Gastrocnemius medialis (tissue), 4 donors: Measurements from ENCODE around the gene TSPAN7. TPM values are rescaled to one million over a fixed set of nuclear protein-coding genes. Genes with fewer than 3 reads are reported as not detected.
A peak's percentile ranks its signal among the peaks of the same experiment; 100 is the strongest.

Experiments used
- ATAC-seq, 2 donors: fragments of 150-250 bp; one replicate each; pipeline ENCODE4 v1.9.1; 2016
- DNase-seq, 2 donors: peaks; one replicate each; pipeline ENCODE4 v3.0.0-alpha.2; 2019
- H3K27ac ChIP-seq, 4 donors: fragments of 200-600 bp; sonication (generic); 1 replicate in 1 of 4; 2 replicates in 3 of 4; pipeline ENCODE4 v1.5.1; 2016 to 2018; ENCODE audit warnings: mild to moderate bottlenecking in 2 of 4, moderate library complexity in 1 of 4
- H3K27me3 ChIP-seq, 3 donors: fragments of 200-600 bp; sonication (generic) in 2 of 3; 1 replicate in 1 of 3; 2 replicates in 2 of 3; pipeline versions ENCODE4 v1.5.1 to v1.6.0; 2016 to 2019; ENCODE audit warnings: mild to moderate bottlenecking in 1 of 3, moderate library complexity in 1 of 3
- H3K36me3 ChIP-seq, 2 donors: fragments of 200-600 bp; sonication (generic) in 1 of 2; one replicate each; pipeline ENCODE4 v1.5.1; 2017 to 2018
- H3K4me1 ChIP-seq, 2 donors: fragments of 200-600 bp; sonication (generic) in 1 of 2; one replicate each; pipeline ENCODE4 v1.5.1; 2016 to 2017; ENCODE audit warnings: mild to moderate bottlenecking in 2 of 2
- H3K4me3 ChIP-seq, 4 donors: fragments of 200-600 bp; sonication (generic) in 3 of 4; 1 replicate in 1 of 4; 2 replicates in 3 of 4; pipeline ENCODE4 v1.5.1; 2016 to 2019; ENCODE audit warnings: mild to moderate bottlenecking in 2 of 4
- H3K9me3 ChIP-seq, 3 donors: fragments of 200-600 bp; sonication (generic) in 2 of 3; 1 replicate in 1 of 3; 2 replicates in 2 of 3; pipeline ENCODE4 v1.5.1; 2016 to 2019
- POLR2A ChIP-seq, 2 donors: fragments of 450-650 bp; IDR thresholded peaks; one replicate each; pipeline ENCODE4 v1.6.1; 2017; ENCODE audit warnings: antibody characterized with exemption in 2 of 2, mild to moderate bottlenecking in 2 of 2, moderate library complexity in 2 of 2
- in situ Hi-C, 4 donors: fragments of 200-750 bp; cut with MboI; loops; one replicate each; pipeline versions ENCODE4 v1.15.0 to v1.8.0; 2017; ENCODE audit warnings: low sequenced_read_pairs in 4 of 4
- intact Hi-C: fragments of 100-400 bp; cut with DNase I; formaldehyde crosslinking; loops from one replicate; pipeline ENCODE4 v1.15.1; 2023; ENCODE audit warnings: low total_unique reads
- total RNA-seq, 4 donors: library from RNA; depleted of rRNA; stranded (reverse); fragments of >200 nt; gene quantifications; one replicate each; pipeline versions ENCODE4 v1.1.0 to v1.2.3, GENCODE V29; 2016
- TF ChIP-seq, protein P1 (sequence below), 5 experiments: fragments of 450-650 bp in 3 of 5; fragments of 200-600 bp in 2 of 5; sonication (generic) in 2 of 5; IDR thresholded peaks in 4 of 5; conservative IDR thresholded peaks in 1 of 5; 1 replicate in 4 of 5; 2 replicates in 1 of 5; pipeline ENCODE4 v1.5.1; 2016 to 2019; ENCODE audit warnings: antibody characterized with exemption in 5 of 5, mild to moderate bottlenecking in 3 of 5, moderate library complexity in 3 of 5

The TSPAN7 gene
- total RNA-seq, 4 donors from 2014 or later = 38.1 to 288 (median 130) TPM

DNA sequence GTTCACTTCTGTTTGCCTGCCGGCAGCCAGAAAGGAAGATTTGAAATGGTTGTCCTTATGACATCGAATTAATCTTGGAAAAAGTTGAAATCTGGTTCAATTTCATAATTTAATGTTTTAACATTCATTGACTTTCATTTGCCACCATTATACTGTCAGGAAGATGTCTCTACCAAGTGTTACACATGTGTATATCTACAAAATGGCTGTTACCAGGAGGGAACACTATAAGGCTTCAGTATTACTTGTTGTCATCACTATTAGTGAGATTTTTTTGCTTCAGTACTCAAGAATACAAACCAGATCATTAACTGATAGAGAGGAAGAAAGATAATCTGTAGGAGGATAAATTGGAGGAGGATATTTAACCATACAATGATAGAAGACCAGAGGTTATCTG, 71.2 kb downstream of the TSPAN7 start:
- in situ Hi-C loops (no loop called here), intact Hi-C loops (no loop called here)
- Histone ChIP-seq H3K36me3 (no peaks in the 10 kb centered on the region), H3K9me3 (no peaks in the 10 kb centered on the region), H3K27me3 (no peaks in the 10 kb centered on the region), H3K27ac (peak overlapping the region; percentile 27 to 78 (median 62)), H3K4me3 (peak overlapping the region in 3 of 4 donors; percentile 3 to 53 (median 9)), H3K4me1 (peaks cover 15 to 42% of the 10 kb centered on the region in 2 donors)
- TF ChIP-seq POLR2A (IDR thresholded peaks at IDR 0.05) = no peak
- TF ChIP-seq, protein P1, sequence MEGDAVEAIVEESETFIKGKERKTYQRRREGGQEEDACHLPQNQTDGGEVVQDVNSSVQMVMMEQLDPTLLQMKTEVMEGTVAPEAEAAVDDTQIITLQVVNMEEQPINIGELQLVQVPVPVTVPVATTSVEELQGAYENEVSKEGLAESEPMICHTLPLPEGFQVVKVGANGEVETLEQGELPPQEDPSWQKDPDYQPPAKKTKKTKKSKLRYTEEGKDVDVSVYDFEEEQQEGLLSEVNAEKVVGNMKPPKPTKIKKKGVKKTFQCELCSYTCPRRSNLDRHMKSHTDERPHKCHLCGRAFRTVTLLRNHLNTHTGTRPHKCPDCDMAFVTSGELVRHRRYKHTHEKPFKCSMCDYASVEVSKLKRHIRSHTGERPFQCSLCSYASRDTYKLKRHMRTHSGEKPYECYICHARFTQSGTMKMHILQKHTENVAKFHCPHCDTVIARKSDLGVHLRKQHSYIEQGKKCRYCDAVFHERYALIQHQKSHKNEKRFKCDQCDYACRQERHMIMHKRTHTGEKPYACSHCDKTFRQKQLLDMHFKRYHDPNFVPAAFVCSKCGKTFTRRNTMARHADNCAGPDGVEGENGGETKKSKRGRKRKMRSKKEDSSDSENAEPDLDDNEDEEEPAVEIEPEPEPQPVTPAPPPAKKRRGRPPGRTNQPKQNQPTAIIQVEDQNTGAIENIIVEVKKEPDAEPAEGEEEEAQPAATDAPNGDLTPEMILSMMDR (IDR thresholded peaks at IDR 0.05 in 4 of 5, conservative IDR thresholded peaks at IDR 0.05 in 1 of 5) = no peak
- ATAC-seq (peak; percentile 30 to 59), DNase-seq (no peak)

DNA sequence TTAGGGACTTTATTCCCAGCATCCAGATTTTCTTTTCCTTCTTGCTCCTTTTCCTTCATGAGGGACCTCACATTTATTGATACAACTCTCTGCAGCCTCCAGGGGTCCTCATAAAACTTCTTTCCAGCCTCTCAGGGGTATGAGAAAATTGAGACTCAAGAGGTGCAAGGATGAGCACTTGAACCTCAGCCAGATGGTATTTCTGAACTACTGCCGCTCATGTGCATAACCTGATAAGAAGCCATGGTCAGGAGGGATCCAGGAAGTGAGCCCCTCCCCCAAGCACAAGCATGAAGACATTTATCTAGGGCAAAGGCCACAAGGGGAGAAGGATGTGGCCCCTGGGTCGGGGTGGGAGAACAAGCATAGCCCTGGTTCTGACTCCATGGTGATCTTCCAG, 73.3 kb downstream of the TSPAN7 start:
- Histone ChIP-seq H3K9me3 (no peaks in the 10 kb centered on the region), H3K4me3 (no peak overlapping the region), H3K27me3 (no peaks in the 10 kb centered on the region), H3K27ac (peak overlapping the region; percentile 29 to 78 (median 51)), H3K36me3 (no peaks in the 10 kb centered on the region), H3K4me1 (peaks cover 22 to 50% of the 10 kb centered on the region in 2 donors)
- in situ Hi-C loops = no loop called here
- TF ChIP-seq, protein P1 (IDR thresholded peaks at IDR 0.05 in 4 of 5, conservative IDR thresholded peaks at IDR 0.05 in 1 of 5) = no peak
- TF ChIP-seq POLR2A (IDR thresholded peaks at IDR 0.05) = no peak
- DNase-seq (no peak), ATAC-seq (no peak)
- intact Hi-C loops = no loop called here

DNA sequence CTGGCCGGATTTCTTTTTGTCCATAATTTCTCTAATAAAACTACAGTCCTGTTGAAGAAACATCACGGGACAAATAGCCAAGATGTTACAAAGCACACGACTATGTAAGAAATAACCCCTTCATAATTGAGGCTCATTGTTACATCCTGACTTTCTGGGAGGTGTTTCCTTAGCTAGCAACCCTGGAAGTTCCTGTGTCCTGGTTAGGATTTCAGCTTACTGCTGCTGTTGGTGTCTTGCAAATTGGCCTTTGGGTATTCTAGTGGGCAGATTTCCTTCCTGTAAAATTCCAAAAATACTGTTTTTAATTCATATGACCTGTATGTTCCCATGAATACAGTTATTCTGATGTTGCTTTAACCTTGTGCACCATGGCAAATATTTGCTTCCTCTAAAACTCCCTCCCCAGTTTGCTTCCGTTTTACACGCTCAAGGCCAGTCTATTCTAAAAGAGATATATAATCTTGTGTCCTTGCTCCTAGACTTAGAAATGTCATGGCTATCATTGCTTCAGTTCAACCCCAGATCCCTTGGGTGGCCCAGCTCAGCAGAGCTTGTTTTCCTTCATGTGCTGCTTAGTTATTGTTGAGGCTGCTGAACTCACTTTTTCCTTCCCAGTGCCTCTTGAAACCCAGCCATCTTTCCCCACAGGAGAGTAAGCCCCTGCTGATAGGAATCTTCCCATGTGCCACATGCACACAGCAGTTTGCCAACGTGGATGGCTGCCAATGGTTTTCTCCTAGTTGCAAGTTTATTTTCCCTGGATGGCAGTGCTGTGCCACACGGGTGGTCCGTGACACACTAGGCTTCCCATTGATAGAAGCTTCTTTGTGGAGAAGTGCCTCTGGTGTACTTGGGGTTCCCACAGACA, 75.8 kb downstream of the TSPAN7 start:
- ATAC-seq = peak in 1 of 2 donors; percentile 38
- H3K4me3 ChIP-seq = no peak overlapping the region
- in situ Hi-C loops (no loop called here), intact Hi-C loops (no loop called here)
- no peak for TF ChIP-seq POLR2A (IDR thresholded peaks at IDR 0.05)
- H3K9me3 ChIP-seq = no peaks in the 10 kb centered on the region
- H3K36me3 ChIP-seq = no peaks in the 10 kb centered on the region
- peak in 1 of 2 donors; percentile 36 for DNase-seq
- H3K27me3 ChIP-seq = no peaks in the 10 kb centered on the region
- H3K4me1 ChIP-seq = peaks cover 22 to 47% of the 10 kb centered on the region in 2 donors
- H3K27ac ChIP-seq = peak overlapping the region; percentile 63 to 75 (median 68)

DNA sequence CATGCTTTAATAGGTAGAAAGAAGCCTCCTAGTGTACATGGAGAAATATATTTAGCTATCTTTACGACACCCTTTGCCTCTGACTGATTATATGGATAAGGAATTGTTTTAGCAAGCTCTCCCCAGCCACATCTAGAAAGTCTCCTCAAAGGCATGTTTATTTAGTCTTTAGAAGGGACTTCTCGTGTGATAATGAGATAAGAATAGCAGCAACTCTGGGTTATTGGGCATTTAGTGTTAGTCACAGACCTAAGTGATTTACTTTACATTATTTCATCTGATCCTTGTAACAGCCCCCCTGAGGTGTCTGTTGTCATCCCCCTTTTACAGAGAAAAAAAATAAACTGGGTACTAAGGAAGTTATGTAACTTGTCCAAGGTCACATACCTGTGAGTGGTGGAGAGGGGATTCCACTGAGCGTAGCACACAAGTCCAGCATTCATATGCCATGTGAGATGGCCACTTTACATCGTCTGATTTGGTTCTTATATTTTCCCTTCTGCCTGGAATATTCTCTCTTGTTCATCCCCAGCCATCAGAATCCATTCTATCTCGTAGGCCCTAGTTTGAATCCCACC, 77.7 kb downstream of the TSPAN7 start:
- TF ChIP-seq POLR2A (IDR thresholded peaks at IDR 0.05) = no peak
- TF ChIP-seq, protein P1 (IDR thresholded peaks at IDR 0.05 in 4 of 5, conservative IDR thresholded peaks at IDR 0.05 in 1 of 5) = no peak
- no peak for ATAC-seq
- Histone ChIP-seq H3K27ac (peak overlapping the region in 3 of 4 donors; percentile 63 to 75 (median 72)), H3K9me3 (no peaks in the 10 kb centered on the region), H3K4me3 (no peak overlapping the region), H3K27me3 (no peaks in the 10 kb centered on the region), H3K36me3 (no peaks in the 10 kb centered on the region), H3K4me1 (peaks cover 25 to 39% of the 10 kb centered on the region in 2 donors)
- intact Hi-C loops = no loop called here
- in situ Hi-C loops = no loop called here
- no peak for DNase-seq

DNA sequence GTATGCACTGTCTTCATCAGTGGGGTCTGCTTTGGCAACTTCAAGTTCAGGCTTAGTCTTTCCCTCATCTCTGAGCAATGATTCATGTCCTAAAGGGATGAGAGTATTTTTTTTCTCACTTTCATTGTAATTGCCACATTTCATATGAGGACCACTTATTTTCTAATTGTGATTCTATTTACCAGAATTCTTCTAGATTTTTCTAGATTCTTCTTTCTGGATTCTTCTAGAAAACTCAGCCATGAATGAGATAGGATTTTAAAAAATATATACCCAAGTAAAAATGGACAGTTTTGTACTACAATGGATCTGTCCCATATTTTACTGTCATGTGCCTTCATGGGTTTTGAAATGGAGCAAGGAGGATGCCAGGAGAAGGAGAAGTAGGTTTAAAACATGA, 78.4 kb downstream of the TSPAN7 start:
- DNase-seq = no peak
- Histone ChIP-seq H3K27me3 (no peaks in the 10 kb centered on the region), H3K4me1 (peaks cover 26 to 36% of the 10 kb centered on the region in 2 donors), H3K27ac (peak overlapping the region in 2 of 4 donors; percentile 72 to 75), H3K4me3 (no peak overlapping the region), H3K9me3 (no peaks in the 10 kb centered on the region), H3K36me3 (no peaks in the 10 kb centered on the region)
- ATAC-seq = no peak
- intact Hi-C loops (no loop called here), in situ Hi-C loops (no loop called here)
- TF ChIP-seq POLR2A (IDR thresholded peaks at IDR 0.05) = no peak
- TF ChIP-seq, protein P1 (IDR thresholded peaks at IDR 0.05 in 4 of 5, conservative IDR thresholded peaks at IDR 0.05 in 1 of 5) = no peak
